Parathyroid adenoma (tissue), 2 donors: ENCODE data around the gene SLC17A5.

ENCODE experiments used
- H2AFZ ChIP-seq: fragments of 300-600 bp; sonication (generic); one replicate; pipeline ENCODE4 v1.7.0; 2017; ENCODE audit warnings: antibody characterized with exemption, mild to moderate bottlenecking
- H3K27ac ChIP-seq: fragments of 300-600 bp; sonication (generic); one replicate; pipeline ENCODE4 v1.7.0; 2017
- H3K27me3 ChIP-seq: fragments of 300-600 bp; sonication (generic); one replicate; pipeline ENCODE4 v1.7.0; 2017; ENCODE audit warnings: low read length; ENCODE audit not compliant: control insufficient read depth, insufficient read depth
- H3K36me3 ChIP-seq: fragments of 300-600 bp; sonication (generic); one replicate; pipeline ENCODE4 v1.7.0; 2017; ENCODE audit warnings: low read length; ENCODE audit not compliant: control insufficient read depth, insufficient read depth
- H3K4me1 ChIP-seq: fragments of 300-600 bp; sonication (generic); one replicate; pipeline ENCODE4 v1.7.0; 2017; ENCODE audit warnings: control low read depth
- H3K4me2 ChIP-seq: fragments of 300-600 bp; sonication (generic); one replicate; pipeline ENCODE4 v1.7.0; 2017; ENCODE audit warnings: low read length
- H3K4me3 ChIP-seq: fragments of 300-600 bp; sonication (generic); one replicate; pipeline ENCODE4 v1.7.0; 2017; ENCODE audit warnings: low read depth, low read length
- H3K79me2 ChIP-seq: fragments of 300-600 bp; sonication (generic); one replicate; pipeline ENCODE4 v1.7.0; 2017; ENCODE audit warnings: control low read depth
- H3K9ac ChIP-seq: fragments of 300-600 bp; sonication (generic); one replicate; pipeline ENCODE4 v1.7.0; 2017; ENCODE audit warnings: mild to moderate bottlenecking
- H3K9me3 ChIP-seq: fragments of 300-600 bp; sonication (generic); one replicate; pipeline ENCODE4 v1.7.0; 2017; ENCODE audit warnings: low read length; ENCODE audit not compliant: control insufficient read depth
- TF ChIP-seq, protein P1 (sequence below): fragments of 300-600 bp; sonication (generic); IDR thresholded peaks from one replicate; pipeline ENCODE4 v1.7.0; 2017; ENCODE audit warnings: antibody characterized with exemption, mild to moderate bottlenecking
- donor health status: primary hyperparathyroidism.

Gene SLC17A5

DNA sequence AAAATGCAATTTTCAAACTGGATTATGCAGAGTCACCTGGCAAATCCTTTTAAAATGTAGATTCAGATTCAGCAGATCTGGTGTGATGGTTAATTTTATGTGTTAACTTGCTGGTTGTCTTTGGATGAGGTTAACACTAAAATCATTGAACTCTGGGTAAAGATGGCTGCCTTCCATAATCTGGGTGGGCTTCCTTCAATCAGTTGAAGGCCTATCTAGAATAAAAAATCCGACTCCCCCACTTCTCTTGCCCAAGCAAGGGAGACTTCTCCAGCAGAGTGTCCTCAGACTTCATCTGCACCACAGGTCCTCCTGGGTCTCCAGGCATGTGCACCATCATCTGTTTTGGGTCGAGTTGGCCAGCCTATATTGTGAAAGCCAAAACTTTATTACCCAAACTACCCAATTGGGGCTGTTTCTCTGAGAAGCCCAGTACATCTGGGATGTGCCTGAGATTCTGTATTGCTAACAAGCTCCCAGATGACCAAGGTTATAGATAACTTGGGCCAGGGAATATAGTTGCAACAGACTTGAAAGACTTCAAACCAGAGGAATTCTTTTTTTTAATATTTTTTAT lies 1.6 kb upstream of the SLC17A5 start:
- H3K4me1 ChIP-seq = peaks cover 31% of the 10 kb centered on the region
- H3K9ac ChIP-seq = no peak overlapping the region
- no peaks in the 10 kb centered on the region for H3K27me3 ChIP-seq
- H3K9me3 ChIP-seq = no peaks in the 10 kb centered on the region
- H3K36me3 ChIP-seq = no peaks in the 10 kb centered on the region
- TF ChIP-seq, protein P1, sequence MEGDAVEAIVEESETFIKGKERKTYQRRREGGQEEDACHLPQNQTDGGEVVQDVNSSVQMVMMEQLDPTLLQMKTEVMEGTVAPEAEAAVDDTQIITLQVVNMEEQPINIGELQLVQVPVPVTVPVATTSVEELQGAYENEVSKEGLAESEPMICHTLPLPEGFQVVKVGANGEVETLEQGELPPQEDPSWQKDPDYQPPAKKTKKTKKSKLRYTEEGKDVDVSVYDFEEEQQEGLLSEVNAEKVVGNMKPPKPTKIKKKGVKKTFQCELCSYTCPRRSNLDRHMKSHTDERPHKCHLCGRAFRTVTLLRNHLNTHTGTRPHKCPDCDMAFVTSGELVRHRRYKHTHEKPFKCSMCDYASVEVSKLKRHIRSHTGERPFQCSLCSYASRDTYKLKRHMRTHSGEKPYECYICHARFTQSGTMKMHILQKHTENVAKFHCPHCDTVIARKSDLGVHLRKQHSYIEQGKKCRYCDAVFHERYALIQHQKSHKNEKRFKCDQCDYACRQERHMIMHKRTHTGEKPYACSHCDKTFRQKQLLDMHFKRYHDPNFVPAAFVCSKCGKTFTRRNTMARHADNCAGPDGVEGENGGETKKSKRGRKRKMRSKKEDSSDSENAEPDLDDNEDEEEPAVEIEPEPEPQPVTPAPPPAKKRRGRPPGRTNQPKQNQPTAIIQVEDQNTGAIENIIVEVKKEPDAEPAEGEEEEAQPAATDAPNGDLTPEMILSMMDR = no peak
- peak overlapping the region; percentile 84 for H3K4me2 ChIP-seq
- H3K27ac ChIP-seq = peak overlapping the region; percentile 98
- H2AFZ ChIP-seq = peak overlapping the region; percentile 84
- H3K4me3 ChIP-seq = peak overlapping the region; percentile 91
- peaks cover 13% of the 10 kb centered on the region for H3K79me2 ChIP-seq

DNA sequence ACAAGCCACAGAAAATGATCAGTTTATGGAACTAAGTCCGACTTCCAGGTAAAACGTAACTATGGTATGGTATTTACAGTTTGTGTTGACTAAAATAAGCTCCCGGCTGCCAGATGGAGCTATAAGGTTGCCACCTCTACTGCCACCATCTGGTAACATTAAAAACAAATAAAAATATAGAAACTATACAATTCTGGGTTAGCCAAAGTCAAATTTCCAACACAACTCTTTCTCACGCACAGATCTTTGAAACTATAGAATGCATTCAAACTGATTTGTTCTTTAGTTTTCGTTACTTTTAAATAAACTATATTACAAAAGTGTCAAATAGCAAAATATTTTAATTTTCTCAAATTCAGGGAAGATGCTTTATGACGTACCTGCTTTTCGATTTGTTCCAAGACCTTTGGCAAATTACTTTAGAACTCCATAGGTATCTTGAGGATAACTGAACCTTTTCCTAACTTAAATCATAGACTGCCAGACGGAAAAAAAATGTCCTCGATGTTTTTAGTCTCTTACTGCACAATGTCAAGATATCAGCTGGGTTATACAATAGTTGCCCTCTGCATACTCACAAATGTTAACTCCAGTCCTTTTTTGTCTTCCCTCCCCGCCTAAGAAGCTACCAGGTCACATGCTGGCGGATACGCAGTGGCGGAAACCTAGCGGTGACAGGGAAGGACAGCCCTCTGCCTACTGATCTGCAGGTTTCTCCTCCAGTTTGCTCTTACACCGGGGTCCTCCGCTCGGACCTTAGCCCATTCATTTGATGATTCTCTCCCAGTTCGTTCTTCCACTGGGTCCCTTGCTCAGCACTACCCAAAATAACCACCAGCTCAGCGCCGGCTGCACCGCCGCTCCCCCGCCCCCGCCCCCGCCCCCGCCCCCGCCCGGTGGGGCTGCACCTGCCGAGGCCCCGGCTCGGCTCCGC lies 888 bp downstream of the SLC17A5 start:
- Histone ChIP-seq H3K36me3 (no peaks in the 10 kb centered on the region), H3K9me3 (no peaks in the 10 kb centered on the region), H3K27me3 (no peaks in the 10 kb centered on the region), H3K27ac (peak overlapping the region; percentile 98), H3K4me3 (peak overlapping the region; percentile 91), H3K4me1 (peaks cover 37% of the 10 kb centered on the region), H3K4me2 (peak overlapping the region; percentile 73), H3K9ac (peak overlapping the region; percentile 98), H2AFZ (peak overlapping the region; percentile 84), H3K79me2 (peaks cover 13% of the 10 kb centered on the region)
- TF ChIP-seq, protein P1 = peak; percentile 28

DNA sequence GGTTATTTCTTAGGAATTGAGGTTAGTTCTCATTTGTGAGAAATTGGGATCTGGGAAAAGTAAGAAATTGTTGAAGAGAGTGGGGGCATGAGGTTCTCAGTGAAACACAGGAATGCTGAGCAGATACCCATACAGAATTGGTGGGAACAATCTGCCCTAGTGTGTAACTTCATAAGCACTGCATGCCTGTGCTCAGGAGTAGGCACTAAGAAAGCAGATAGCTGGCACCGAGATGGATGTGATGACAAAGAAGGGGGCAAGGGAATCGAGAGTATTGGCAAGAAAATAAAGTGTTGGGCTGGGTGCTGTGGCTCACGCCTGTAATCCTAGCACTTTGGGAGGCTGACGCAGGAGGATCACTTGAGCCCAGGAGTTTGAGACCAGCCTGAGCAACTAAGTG lies 4.0 kb downstream of the SLC17A5 start:
- no peak overlapping the region for H3K4me3 ChIP-seq
- no peaks in the 10 kb centered on the region for H3K9me3 ChIP-seq
- H3K27ac ChIP-seq = peak overlapping the region; percentile 56
- H3K36me3 ChIP-seq = no peaks in the 10 kb centered on the region
- no peak overlapping the region for H3K9ac ChIP-seq
- peaks cover 28% of the 10 kb centered on the region for H3K4me1 ChIP-seq
- peaks cover 13% of the 10 kb centered on the region for H3K79me2 ChIP-seq
- H3K27me3 ChIP-seq = no peaks in the 10 kb centered on the region
- no peak overlapping the region for H3K4me2 ChIP-seq
- no peak overlapping the region for H2AFZ ChIP-seq
- TF ChIP-seq, protein P1 = no peak

DNA sequence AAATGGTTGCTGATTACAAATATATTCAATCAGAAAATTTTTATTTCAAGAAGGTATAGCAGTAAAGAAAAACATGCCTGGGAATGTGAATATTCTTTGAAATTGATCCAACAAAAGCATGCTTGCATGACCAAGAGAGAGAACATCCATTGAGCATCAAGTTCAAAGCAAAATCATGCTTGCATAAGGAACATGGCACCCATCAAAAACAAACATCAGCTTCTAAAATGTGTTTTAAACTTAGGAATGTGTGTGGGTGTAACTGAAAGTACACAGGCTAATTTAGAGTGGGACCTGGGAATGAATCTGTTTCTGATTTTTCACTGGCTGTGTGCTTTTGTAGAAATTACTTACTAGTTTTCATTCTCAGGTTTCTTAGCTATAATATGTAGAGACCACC lies 5.6 kb downstream of the SLC17A5 start:
- H3K9ac ChIP-seq = no peak overlapping the region
- peaks cover 13% of the 10 kb centered on the region for H3K79me2 ChIP-seq
- TF ChIP-seq, protein P1 = no peak
- no peak overlapping the region for H3K4me2 ChIP-seq
- H3K36me3 ChIP-seq = no peaks in the 10 kb centered on the region
- H3K4me1 ChIP-seq = peaks cover 24% of the 10 kb centered on the region
- H3K4me3 ChIP-seq = no peak overlapping the region
- no peaks in the 10 kb centered on the region for H3K27me3 ChIP-seq
- H3K9me3 ChIP-seq = no peaks in the 10 kb centered on the region
- H3K27ac ChIP-seq = peak overlapping the region; percentile 60
- no peak overlapping the region for H2AFZ ChIP-seq
